Right atrium auricular region (tissue), 2 donors: Measurements from ENCODE around the gene UPF1. TPM values are rescaled to one million over a fixed set of nuclear protein-coding genes. Genes with fewer than 3 reads are reported as not detected.
"Not testable (repeated sequence)": the region's sequence is repeated elsewhere in the genome, so short reads cannot be mapped to it uniquely, and the experiment has no call there.

Source experiments
- DNase-seq: peaks from one replicate; pipeline ENCODE4 v3.0.0-alpha.2; 2019; ENCODE audit warnings: low spot score
- H3K27ac ChIP-seq, 2 donors: fragments of 200-600 bp; sonication (generic); 1 replicate in 1 of 2; 2 replicates in 1 of 2; pipeline ENCODE4 v1.5.1; 2016 to 2019
- H3K27me3 ChIP-seq, 2 donors: fragments of 200-600 bp; sonication (generic); one replicate each; pipeline versions ENCODE4 v1.5.1 to v1.6.0; 2017 to 2019
- H3K36me3 ChIP-seq: fragments of 200-600 bp; sonication (generic); one replicate; pipeline ENCODE4 v1.5.1; 2016
- H3K4me1 ChIP-seq, 2 donors: fragments of 200-600 bp; sonication (generic); one replicate each; pipeline versions ENCODE4 v1.5.1 to v1.6.0; 2017 to 2019
- H3K4me3 ChIP-seq, 2 donors: fragments of 200-600 bp; sonication (generic); 1 replicate in 1 of 2; 2 replicates in 1 of 2; pipeline ENCODE4 v1.5.1; 2017 to 2019; ENCODE audit warnings: mild to moderate bottlenecking in 1 of 2, moderate library complexity in 1 of 2
- H3K9me3 ChIP-seq, 2 donors: fragments of 200-600 bp; sonication (generic); one replicate each; pipeline ENCODE4 v1.5.1; 2019
- CTCF ChIP-seq, 2 donors: fragments of 200-600 bp; sonication (generic); IDR thresholded peaks; one replicate each; pipeline ENCODE4 v1.5.1; 2019; ENCODE audit warnings: antibody characterized with exemption in 2 of 2
- total RNA-seq, 2 donors: library from RNA; depleted of rRNA; stranded (reverse); fragments of >200 nt; gene quantifications; one replicate each; pipeline ENCODE4 v1.1.0, GENCODE V29; 2016

Gene UPF1
- total RNA-seq, 2 donors from 2014 or later: 27.6 to 61.5 TPM

- Histone ChIP-seq H3K36me3 (peaks cover 21% of the 10 kb centered on the region), H3K4me1 (peaks cover 0 to 11% of the 10 kb centered on the region in 2 donors), H3K4me3 (no peak overlapping the region), H3K27ac (no peak overlapping the region), H3K9me3 (no peaks in the 10 kb centered on the region), H3K27me3 (no peaks in the 10 kb centered on the region)
- DNase-seq: no peak
- no peak for TF ChIP-seq CTCF (IDR thresholded peaks at IDR 0.05)
Measured at GRCh38 chr19:18900700-18901481, 69.1 kb downstream of the UPF1 start.

- H3K27me3 ChIP-seq: no peaks in the 10 kb centered on the region
- no peaks in the 10 kb centered on the region for H3K9me3 ChIP-seq
- DNase-seq: no peak
- no peak for TF ChIP-seq CTCF (IDR thresholded peaks at IDR 0.05)
- no peak overlapping the region for H3K4me3 ChIP-seq
- H3K36me3 ChIP-seq: peaks cover 27% of the 10 kb centered on the region
- no peak overlapping the region for H3K27ac ChIP-seq
- H3K4me1 ChIP-seq: peaks cover 0 to 7% of the 10 kb centered on the region in 2 donors
Measured at GRCh38 chr19:18901491-18901890, 69.7 kb downstream of the UPF1 start.

DNA sequence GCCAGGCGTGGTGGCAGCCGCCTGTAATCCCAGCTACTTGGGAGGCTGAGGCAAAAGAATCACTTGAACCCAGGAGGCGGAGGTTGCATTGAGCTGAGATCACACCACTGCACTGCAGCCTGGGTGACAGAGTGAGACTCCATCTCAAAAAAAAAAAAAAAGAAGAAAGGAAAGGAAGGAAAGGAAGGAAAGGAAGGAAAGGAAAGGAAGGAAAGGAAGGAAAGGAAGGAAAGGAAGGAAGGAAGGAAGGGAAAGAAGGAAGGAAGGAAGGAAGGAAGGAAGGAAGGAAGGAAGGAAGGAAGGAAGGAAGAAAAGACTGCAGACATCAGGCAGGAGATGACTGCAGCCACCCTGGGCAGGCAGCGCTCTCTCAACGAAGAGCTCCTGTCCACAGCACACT, 70.8 kb downstream of the UPF1 start:
- H3K36me3 ChIP-seq: peaks cover 37% of the 10 kb centered on the region
- H3K4me3 ChIP-seq, H3K4me1 ChIP-seq, H3K27me3 ChIP-seq, H3K27ac ChIP-seq, H3K9me3 ChIP-seq, DNase-seq: not testable (repeated sequence)

GRCh38 chr19:18903156-18904037, 71.6 kb downstream of the UPF1 start:
- no peak for TF ChIP-seq CTCF (IDR thresholded peaks at IDR 0.05)
- Histone ChIP-seq H3K9me3 (no peaks in the 10 kb centered on the region), H3K4me1 (peaks cover 0 to 3% of the 10 kb centered on the region in 2 donors), H3K27me3 (no peaks in the 10 kb centered on the region), H3K4me3 (no peak overlapping the region), H3K36me3 (peaks cover 42% of the 10 kb centered on the region), H3K27ac (no peak overlapping the region)
- DNase-seq: no peak

GRCh38 chr19:18904334-18905057, 72.7 kb downstream of the UPF1 start:
- Histone ChIP-seq H3K4me1 (no peaks in the 10 kb centered on the region), H3K27me3 (no peaks in the 10 kb centered on the region), H3K4me3 (no peak overlapping the region), H3K36me3 (peaks cover 34% of the 10 kb centered on the region), H3K27ac (no peak overlapping the region), H3K9me3 (no peaks in the 10 kb centered on the region)
- no peak for TF ChIP-seq CTCF (IDR thresholded peaks at IDR 0.05)
- DNase-seq: no peak

DNA sequence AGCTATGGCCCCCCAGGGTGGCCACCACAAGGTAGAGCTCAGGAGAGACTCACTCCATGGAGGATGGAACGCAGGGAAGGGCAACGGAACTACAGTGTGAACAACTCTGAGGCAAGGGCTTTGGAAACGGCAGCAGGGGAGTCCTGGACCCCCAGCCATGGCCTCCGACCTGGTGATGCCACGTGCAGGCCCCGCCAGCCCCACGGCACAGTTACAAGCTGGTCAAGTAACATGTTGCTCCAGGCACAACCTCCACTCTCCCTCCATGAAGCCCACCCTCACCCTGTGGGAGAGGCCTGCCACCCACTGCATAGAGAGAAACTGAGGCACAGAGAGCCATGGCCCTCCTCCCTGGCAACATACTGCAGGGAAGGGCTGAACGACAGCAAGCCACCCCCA, 73.3 kb downstream of the UPF1 start:
- H3K27ac ChIP-seq: no peak overlapping the region
- H3K36me3 ChIP-seq: peaks cover 31% of the 10 kb centered on the region
- DNase-seq: no peak
- H3K4me3 ChIP-seq: no peak overlapping the region
- no peaks in the 10 kb centered on the region for H3K9me3 ChIP-seq
- H3K4me1 ChIP-seq: no peaks in the 10 kb centered on the region
- H3K27me3 ChIP-seq: no peaks in the 10 kb centered on the region
- no peak for TF ChIP-seq CTCF (IDR thresholded peaks at IDR 0.05)
